Loucy (cell line): Measurements from ENCODE around the gene KLHL25.

ENCODE experiments used
- CTCF ChIP-seq: fragments of 200-600 bp; sonication (generic); conservative IDR thresholded peaks from 2 replicates; pipeline ENCODE4 v1.5.1; 2014; ENCODE audit warnings: mild to moderate bottlenecking, antibody characterized with exemption, low read length
- EZH2phosphoT487 ChIP-seq: fragments of 200-600 bp; IDR thresholded peaks from 2 replicates; pipeline ENCODE4 v1.6.1; 2018; ENCODE audit warnings: antibody characterized with exemption, mild to moderate bottlenecking, moderate library complexity, borderline replicate concordance

GRCh38 chr15:85750319-85751290 lies 44.1 kb downstream of the KLHL25 start:
- TF ChIP-seq CTCF (no peak), EZH2phosphoT487 (no peak)
